ENCODE data around the gene MYO3A. TPM values are rescaled to one million over a fixed set of nuclear protein-coding genes. Genes with fewer than 3 reads are reported as not detected.
"Not testable (repeated sequence)": the region's sequence is repeated elsewhere in the genome, so short reads cannot be mapped to it uniquely, and the experiment has no call there.

The MYO3A gene
- total RNA-seq, 1 donor from 2014 or later, result not detected

DNA sequence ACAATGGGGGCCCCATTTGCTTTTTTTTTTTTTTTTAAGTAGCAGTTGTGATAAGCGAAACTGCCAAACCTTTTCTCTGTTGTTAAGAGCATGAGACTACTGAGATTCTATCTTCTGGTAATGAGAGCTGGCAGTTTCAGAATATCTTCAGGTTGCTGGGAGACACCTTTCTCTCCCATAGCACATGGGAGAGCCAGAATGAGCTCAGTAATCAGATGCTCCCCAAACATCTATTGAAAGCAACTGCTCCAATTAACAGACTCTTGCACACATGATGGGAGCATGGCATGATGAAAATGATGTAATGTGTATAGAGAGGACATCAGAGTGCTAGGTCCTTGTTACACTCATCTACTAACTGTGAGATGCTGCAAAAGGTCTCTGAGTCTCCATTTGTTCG, 18.8 kb downstream of the MYO3A start:
- no peaks in the 10 kb centered on the region for H3K36me3 Mint-ChIP-seq (ENCODE audit: low read depth)
- H3K4me1 Mint-ChIP-seq, result no peaks in the 10 kb centered on the region
- no peak overlapping the region for H3K27ac Mint-ChIP-seq
- H3K4me3 Mint-ChIP-seq, result no peak overlapping the region
- no peak for DNase-seq
- H3K27me3 Mint-ChIP-seq, result no peaks in the 10 kb centered on the region
- intact Hi-C loops (cut with micrococcal nuclease), result no loop called here
- H3K9me3 Mint-ChIP-seq, result peaks cover 7% of the 10 kb centered on the region

- Mint-ChIP-seq H3K27ac (no peak overlapping the region), H3K36me3 (ENCODE audit: low read depth) (no peaks in the 10 kb centered on the region), H3K4me3 (no peak overlapping the region), H3K27me3 (no peaks in the 10 kb centered on the region), H3K4me1 (no peaks in the 10 kb centered on the region), H3K9me3 (peaks cover 7% of the 10 kb centered on the region)
- intact Hi-C loops (cut with micrococcal nuclease), result no loop called here
- no peak for DNase-seq
Observed at GRCh38 chr10:25954851-25955250, 20.8 kb downstream of the MYO3A start.

DNA sequence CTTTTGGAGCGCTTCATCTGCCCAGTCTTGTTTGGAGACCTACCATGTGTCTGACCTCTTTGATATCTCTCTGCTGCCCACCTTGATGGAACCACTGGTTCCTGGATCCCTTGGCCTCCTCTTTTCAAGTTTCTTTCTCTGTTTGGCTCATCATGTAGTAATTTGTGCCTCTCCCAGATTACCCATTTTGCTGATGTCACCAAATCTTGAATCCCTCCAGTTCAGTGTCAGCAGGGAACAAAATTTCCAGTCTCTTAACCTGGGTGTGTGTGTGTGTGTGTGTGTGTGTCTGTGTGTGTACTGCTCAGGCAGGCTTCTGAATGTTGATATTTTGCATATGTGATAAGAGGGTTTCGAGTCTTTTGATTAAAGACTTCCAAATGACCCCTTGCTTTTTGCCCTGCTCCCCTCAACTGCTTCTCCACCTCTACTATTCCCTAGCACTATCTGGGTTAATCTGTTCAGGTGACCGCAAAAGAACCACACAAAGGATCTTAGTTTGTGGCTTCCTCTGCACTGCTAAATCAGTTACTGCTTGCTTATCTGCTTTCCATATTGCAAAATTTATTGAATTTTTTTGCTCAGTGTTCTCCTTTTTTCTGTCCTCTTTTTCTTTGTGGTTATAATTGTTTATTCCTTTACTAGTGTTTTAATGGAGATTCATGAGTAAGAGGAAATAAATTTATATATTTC, 25.7 kb downstream of the MYO3A start:
- no peak for DNase-seq
- Mint-ChIP-seq H3K4me1 (no peaks in the 10 kb centered on the region), H3K36me3 (ENCODE audit: low read depth) (no peaks in the 10 kb centered on the region), H3K4me3 (no peak overlapping the region), H3K27me3 (no peaks in the 10 kb centered on the region), H3K27ac (no peak overlapping the region), H3K9me3 (peaks cover 7% of the 10 kb centered on the region)
- intact Hi-C loops (cut with micrococcal nuclease), result no loop called here

- intact Hi-C loops (cut with micrococcal nuclease), result no loop called here
- Mint-ChIP-seq H3K36me3 (ENCODE audit: low read depth) (no peaks in the 10 kb centered on the region), H3K4me1 (no peaks in the 10 kb centered on the region), H3K4me3 (no peak overlapping the region), H3K9me3 (no peaks in the 10 kb centered on the region), H3K27me3 (no peaks in the 10 kb centered on the region), H3K27ac (no peak overlapping the region)
- no peak for DNase-seq
Observed at GRCh38 chr10:25965584-25965983, 31.6 kb downstream of the MYO3A start.

DNA sequence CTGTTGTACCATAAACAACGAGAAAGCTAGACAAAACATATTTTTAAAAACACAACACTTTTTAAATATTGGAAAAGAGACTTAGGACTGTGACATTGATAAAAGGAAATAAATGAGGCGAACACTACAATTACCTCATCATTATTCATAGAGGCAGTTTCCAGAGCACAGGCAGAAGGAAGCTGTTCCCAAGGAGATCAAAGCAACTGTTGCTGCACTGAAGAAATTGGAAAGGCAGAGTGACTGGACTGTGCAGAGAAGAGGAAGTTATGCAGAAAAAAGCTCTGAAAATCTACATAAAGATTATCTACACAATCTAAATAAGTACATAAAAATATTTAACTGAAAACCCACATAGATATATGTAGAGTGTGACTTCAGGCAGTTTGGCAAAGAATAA, 32.8 kb downstream of the MYO3A start:
- H3K9me3 Mint-ChIP-seq, result no peaks in the 10 kb centered on the region
- intact Hi-C loops (cut with micrococcal nuclease), result no loop called here

DNA sequence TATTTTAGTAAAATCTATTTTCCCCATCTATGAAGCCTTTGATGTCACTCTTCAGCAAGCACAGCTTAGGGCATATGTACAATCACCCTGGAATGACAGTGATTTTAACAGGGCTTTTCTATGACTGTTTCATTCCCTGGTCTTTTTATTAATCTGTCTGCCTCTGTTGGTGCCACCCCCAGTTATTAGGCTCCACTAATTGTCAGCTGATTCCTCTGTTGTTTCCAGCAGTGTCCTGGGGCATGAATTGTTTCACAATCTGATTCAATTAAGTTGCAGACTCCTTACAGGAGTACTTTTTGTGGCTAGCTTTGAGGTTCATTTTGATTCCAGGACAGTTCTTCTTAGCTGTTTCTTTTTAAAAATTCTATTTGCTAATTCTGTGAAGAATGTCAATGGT, 38.6 kb downstream of the MYO3A start:
- no peaks in the 10 kb centered on the region for H3K4me1 Mint-ChIP-seq
- intact Hi-C loops (cut with micrococcal nuclease), result no loop called here
- H3K4me3 Mint-ChIP-seq, result no peak overlapping the region
- no peaks in the 10 kb centered on the region for H3K36me3 Mint-ChIP-seq (ENCODE audit: low read depth)
- no peak overlapping the region for H3K27ac Mint-ChIP-seq
- DNase-seq, result no peak
- no peaks in the 10 kb centered on the region for H3K9me3 Mint-ChIP-seq
- H3K27me3 Mint-ChIP-seq, result no peaks in the 10 kb centered on the region

More for the DNA sequence above, 32.8 kb downstream of the MYO3A start:
- Mint-ChIP-seq H3K4me1 (no peaks in the 10 kb centered on the region), H3K27me3 (no peaks in the 10 kb centered on the region), H3K4me3 (no peak overlapping the region), H3K36me3 (ENCODE audit: low read depth) (no peaks in the 10 kb centered on the region), H3K27ac (no peak overlapping the region)
- DNase-seq, result no peak

- Mint-ChIP-seq H3K36me3 (ENCODE audit: low read depth) (no peaks in the 10 kb centered on the region), H3K27me3 (peaks cover 2% of the 10 kb centered on the region), H3K27ac (no peak overlapping the region), H3K9me3 (no peaks in the 10 kb centered on the region), H3K4me1 (no peaks in the 10 kb centered on the region), H3K4me3 (no peak overlapping the region)
- intact Hi-C loops (cut with micrococcal nuclease), result no loop called here
- no peak for DNase-seq
Observed at GRCh38 chr10:25974897-25975459, 40.9 kb downstream of the MYO3A start.

DNA sequence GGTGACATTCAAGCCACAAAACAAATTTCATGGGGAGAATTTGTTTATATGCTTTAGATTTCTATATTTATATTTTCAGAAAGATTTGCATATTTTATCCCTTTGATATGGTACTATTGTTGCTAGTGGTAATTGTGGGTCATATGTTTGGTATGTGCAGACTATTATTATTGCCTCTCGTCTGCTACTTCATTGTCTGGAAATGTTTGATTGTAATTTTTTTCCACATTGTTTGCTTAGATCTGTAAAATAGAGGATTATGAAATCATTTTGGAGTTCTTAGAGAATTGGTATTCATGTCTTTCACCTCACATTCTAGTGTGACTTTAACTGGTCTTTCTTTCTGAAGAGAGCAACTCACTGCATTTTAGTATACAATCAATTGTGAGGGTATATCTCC, 44.7 kb downstream of the MYO3A start:
- no peak for DNase-seq
- Mint-ChIP-seq H3K9me3 (peaks cover 4% of the 10 kb centered on the region), H3K27ac (no peak overlapping the region), H3K36me3 (ENCODE audit: low read depth) (no peaks in the 10 kb centered on the region), H3K4me1 (no peaks in the 10 kb centered on the region), H3K27me3 (peaks cover 2% of the 10 kb centered on the region), H3K4me3 (no peak overlapping the region)
- intact Hi-C loops (cut with micrococcal nuclease), result no loop called here

GRCh38 chr10:25982107-25982506, 48.1 kb downstream of the MYO3A start:
- Mint-ChIP-seq H3K27me3 (peaks cover 2% of the 10 kb centered on the region), H3K4me1 (no peaks in the 10 kb centered on the region), H3K36me3 (ENCODE audit: low read depth) (no peaks in the 10 kb centered on the region), H3K27ac (no peak overlapping the region), H3K9me3 (peaks cover 4% of the 10 kb centered on the region), H3K4me3 (no peak overlapping the region)
- no peak for DNase-seq
- intact Hi-C loops (cut with micrococcal nuclease), result no loop called here

- intact Hi-C loops (cut with micrococcal nuclease), result no loop called here
- H3K27me3 Mint-ChIP-seq, result no peaks in the 10 kb centered on the region
- no peaks in the 10 kb centered on the region for H3K36me3 Mint-ChIP-seq (ENCODE audit: low read depth)
- no peaks in the 10 kb centered on the region for H3K9me3 Mint-ChIP-seq
- no peak overlapping the region for H3K27ac Mint-ChIP-seq
- no peak overlapping the region for H3K4me3 Mint-ChIP-seq
- no peak for DNase-seq
- H3K4me1 Mint-ChIP-seq, result no peaks in the 10 kb centered on the region
Observed at GRCh38 chr10:25988583-25988982, 54.6 kb downstream of the MYO3A start.

DNA sequence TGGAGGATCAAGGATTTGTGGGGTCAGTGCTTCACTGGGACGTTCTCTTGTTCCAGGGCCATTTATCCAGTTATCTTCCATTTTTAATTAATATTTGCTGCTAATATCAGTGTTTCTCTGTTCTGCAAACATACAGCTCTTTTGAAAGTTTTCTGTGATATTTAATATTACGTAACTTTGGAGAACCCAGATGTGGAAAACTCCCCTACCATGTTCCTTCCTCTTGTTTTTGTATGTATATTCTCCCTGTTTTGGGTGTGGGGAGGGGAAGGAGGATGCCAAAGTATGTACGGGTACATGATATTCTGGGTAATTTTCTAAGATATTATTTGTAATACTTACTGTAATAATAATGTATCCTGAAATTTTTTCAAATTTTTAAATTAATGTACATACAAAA, 55.9 kb downstream of the MYO3A start:
- H3K36me3 Mint-ChIP-seq (ENCODE audit: low read depth), result no peaks in the 10 kb centered on the region
- no peaks in the 10 kb centered on the region for H3K4me1 Mint-ChIP-seq
- no peaks in the 10 kb centered on the region for H3K9me3 Mint-ChIP-seq
- H3K27me3 Mint-ChIP-seq, result no peaks in the 10 kb centered on the region
- H3K27ac Mint-ChIP-seq, result no peak overlapping the region
- DNase-seq, result no peak
- intact Hi-C loops (cut with micrococcal nuclease), result no loop called here
- H3K4me3 Mint-ChIP-seq, result no peak overlapping the region

DNA sequence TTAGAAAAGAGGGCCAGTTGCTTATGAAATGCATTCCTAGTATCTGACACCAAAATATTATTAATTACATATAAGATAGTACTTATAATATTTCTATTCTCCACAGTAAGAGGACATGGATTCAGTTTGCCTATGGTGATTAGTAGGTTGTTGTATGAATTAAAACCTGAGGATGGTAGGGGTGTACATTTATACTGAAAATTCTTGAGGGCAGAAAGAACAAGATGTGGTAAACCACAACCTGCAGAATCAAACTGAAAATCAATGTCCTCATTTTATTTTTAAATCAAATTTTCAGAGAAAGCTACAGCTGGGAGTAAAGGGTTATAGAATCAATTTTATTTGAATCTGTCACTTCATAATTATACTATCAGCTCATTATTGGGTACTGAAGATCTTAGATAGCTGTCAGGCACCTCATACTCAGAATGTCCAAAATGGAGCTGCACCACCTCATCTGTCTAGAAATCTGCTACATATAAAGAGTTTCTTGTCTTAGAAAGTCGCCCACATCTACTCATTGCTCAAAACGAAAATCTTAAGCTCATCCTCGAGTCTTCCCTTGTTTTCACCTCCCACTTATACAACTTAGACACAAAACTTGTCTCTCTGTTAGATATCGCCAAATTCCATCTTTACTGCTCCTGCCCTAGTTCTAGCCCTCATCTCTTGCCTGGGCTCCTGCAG, 65.4 kb downstream of the MYO3A start:
- intact Hi-C loops (cut with micrococcal nuclease), result no loop called here
- H3K27me3 Mint-ChIP-seq, result no peaks in the 10 kb centered on the region
- H3K36me3 Mint-ChIP-seq (ENCODE audit: low read depth), result no peaks in the 10 kb centered on the region
- H3K27ac Mint-ChIP-seq, result no peak overlapping the region
- H3K9me3 Mint-ChIP-seq, result no peaks in the 10 kb centered on the region
- no peak for DNase-seq
- no peaks in the 10 kb centered on the region for H3K4me1 Mint-ChIP-seq
- H3K4me3 Mint-ChIP-seq, result no peak overlapping the region

GRCh38 chr10:26000971-26001370, 66.9 kb downstream of the MYO3A start:
- no peak overlapping the region for H3K4me3 Mint-ChIP-seq
- no peak overlapping the region for H3K27ac Mint-ChIP-seq
- intact Hi-C loops (cut with micrococcal nuclease), result no loop called here
- no peaks in the 10 kb centered on the region for H3K9me3 Mint-ChIP-seq
- DNase-seq, result no peak
- no peaks in the 10 kb centered on the region for H3K27me3 Mint-ChIP-seq
- no peaks in the 10 kb centered on the region for H3K4me1 Mint-ChIP-seq
- no peaks in the 10 kb centered on the region for H3K36me3 Mint-ChIP-seq (ENCODE audit: low read depth)

- H3K36me3 Mint-ChIP-seq (ENCODE audit: low read depth); intact Hi-C loops (cut with micrococcal nuclease); H3K27me3 Mint-ChIP-seq; H3K27ac Mint-ChIP-seq; DNase-seq; H3K4me3 Mint-ChIP-seq; H3K9me3 Mint-ChIP-seq; H3K4me1 Mint-ChIP-seq: not testable (repeated sequence)
Observed at GRCh38 chr10:26002466-26002865, 68.4 kb downstream of the MYO3A start.
